Sigmoid colon (tissue), 7 donors: ENCODE data around the gene RNF113A. TPM values are rescaled to one million over a fixed set of nuclear protein-coding genes. Genes with fewer than 3 reads are reported as not detected.
A peak's percentile ranks its signal among the peaks of the same experiment; 100 is the strongest.
"Not testable (repeated sequence)": the region's sequence is repeated elsewhere in the genome, so short reads cannot be mapped to it uniquely, and the experiment has no call there.

Experiments
- DNase-seq: peaks from one replicate; pipeline ENCODE4 v3.0.0-alpha.2; 2019
- H3K27ac ChIP-seq, 4 donors: fragments of 200-600 bp; sonication (generic); one replicate each; pipeline ENCODE4 v1.5.1; 2016 to 2019; ENCODE audit warnings: mild to moderate bottlenecking in 1 of 4
- H3K27me3 ChIP-seq, 3 donors: fragments of 200-600 bp; sonication (generic); one replicate each; pipeline ENCODE4 v1.5.1; 2019; ENCODE audit warnings: mild to moderate bottlenecking in 1 of 3
- H3K36me3 ChIP-seq, 4 donors: fragments of 200-600 bp; sonication (generic); one replicate each; pipeline ENCODE4 v1.5.1; 2016 to 2019
- H3K4me1 ChIP-seq, 4 donors: fragments of 200-600 bp; sonication (generic); one replicate each; pipeline ENCODE4 v1.5.1; 2017 to 2019
- H3K4me3 ChIP-seq, 4 donors: fragments of 200-600 bp; sonication (generic); one replicate each; pipeline ENCODE4 v1.5.1; 2017 to 2019; ENCODE audit warnings: mild to moderate bottlenecking in 2 of 4, moderate library complexity in 1 of 4
- H3K9me3 ChIP-seq, 4 donors: fragments of 200-600 bp in 3 of 4; sonication (generic) in 3 of 4; one replicate each; pipeline versions ENCODE4 v1.5.1 to v1.6.1; 2013 to 2019
- EP300 ChIP-seq, 4 donors: sonication (generic); formaldehyde crosslinking; IDR thresholded peaks; one replicate each; pipeline ENCODE4 v1.6.1; 2017; ENCODE audit warnings: antibody characterized with exemption in 4 of 4
- POLR2A ChIP-seq, 2 donors: fragments of 450-650 bp; IDR thresholded peaks; one replicate each; pipeline ENCODE4 v1.6.1; 2016; ENCODE audit warnings: antibody characterized with exemption in 2 of 2, mild to moderate bottlenecking in 2 of 2, moderate library complexity in 2 of 2
- POLR2AphosphoS5 ChIP-seq, 4 donors: sonication (generic); formaldehyde crosslinking; IDR thresholded peaks; one replicate each; pipeline ENCODE4 v1.6.1; 2017; ENCODE audit warnings: antibody characterized with exemption in 4 of 4
- WGBS, 2 donors: extraction: QIAGEN DNeasy Blood & Tissue Kit; methylation state at CpG; one replicate each; pipeline ENCODE4 v1.1.7; 2013; 5-methylcytosine and 5-hydroxymethylcytosine counted together
- intact Hi-C: fragments of 100-400 bp; cut with DNase I; formaldehyde crosslinking; loops from one replicate; pipeline ENCODE4 v1.15.1; 2023
- polyA plus RNA-seq, 3 donors: library from polyadenylated mRNA; stranded (reverse); fragments of 200-250 nt; gene quantifications; one replicate each; pipeline ENCODE4 v1.2.3, GENCODE V29; 2013
- total RNA-seq, 4 donors: library from RNA; depleted of rRNA; stranded (reverse); fragments of >200 nt; gene quantifications; one replicate each; pipeline ENCODE4 v1.1.0, GENCODE V29; 2016
- TF ChIP-seq, protein P1 (sequence below), 4 experiments: fragments of 450-650 bp in 3 of 4; fragments of 200-600 bp in 1 of 4; IDR thresholded peaks; one replicate each; pipeline ENCODE4 v1.5.1; 2016 to 2019; ENCODE audit warnings: antibody characterized with exemption in 4 of 4, mild to moderate bottlenecking in 3 of 4, moderate library complexity in 2 of 4
- donor health status: healthy with polysubstance abuse.
- donor health status: Bipolar disorder and iron deficiency.
- donor health status: healthy.

RNF113A gene
- total and polyA plus RNA-seq, 7 donors = 7.2 to 20.2 (median 12.5) TPM

GRCh38 chrX:119900976-119901375 lies 29.4 kb upstream of the RNF113A start:
- Histone ChIP-seq H3K4me1 (no peaks in the 10 kb centered on the region), H3K9me3 (no peaks in the 10 kb centered on the region), H3K36me3 (no peaks in the 10 kb centered on the region), H3K27me3 (no peaks in the 10 kb centered on the region), H3K4me3 (no peak overlapping the region), H3K27ac (no peak overlapping the region)
- WGBS, 2 donors = 50 to 77% methylated on average over 1 of the region's 1 CpG
- intact Hi-C loops = no loop called here
- TF ChIP-seq POLR2A (IDR thresholded peaks at IDR 0.05) (no peak), POLR2AphosphoS5 (IDR thresholded peaks at IDR 0.05) (no peak), EP300 (IDR thresholded peaks at IDR 0.05) (no peak)
- TF ChIP-seq, protein P1, sequence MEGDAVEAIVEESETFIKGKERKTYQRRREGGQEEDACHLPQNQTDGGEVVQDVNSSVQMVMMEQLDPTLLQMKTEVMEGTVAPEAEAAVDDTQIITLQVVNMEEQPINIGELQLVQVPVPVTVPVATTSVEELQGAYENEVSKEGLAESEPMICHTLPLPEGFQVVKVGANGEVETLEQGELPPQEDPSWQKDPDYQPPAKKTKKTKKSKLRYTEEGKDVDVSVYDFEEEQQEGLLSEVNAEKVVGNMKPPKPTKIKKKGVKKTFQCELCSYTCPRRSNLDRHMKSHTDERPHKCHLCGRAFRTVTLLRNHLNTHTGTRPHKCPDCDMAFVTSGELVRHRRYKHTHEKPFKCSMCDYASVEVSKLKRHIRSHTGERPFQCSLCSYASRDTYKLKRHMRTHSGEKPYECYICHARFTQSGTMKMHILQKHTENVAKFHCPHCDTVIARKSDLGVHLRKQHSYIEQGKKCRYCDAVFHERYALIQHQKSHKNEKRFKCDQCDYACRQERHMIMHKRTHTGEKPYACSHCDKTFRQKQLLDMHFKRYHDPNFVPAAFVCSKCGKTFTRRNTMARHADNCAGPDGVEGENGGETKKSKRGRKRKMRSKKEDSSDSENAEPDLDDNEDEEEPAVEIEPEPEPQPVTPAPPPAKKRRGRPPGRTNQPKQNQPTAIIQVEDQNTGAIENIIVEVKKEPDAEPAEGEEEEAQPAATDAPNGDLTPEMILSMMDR (IDR thresholded peaks at IDR 0.05) = no peak
- no peak for DNase-seq

DNA sequence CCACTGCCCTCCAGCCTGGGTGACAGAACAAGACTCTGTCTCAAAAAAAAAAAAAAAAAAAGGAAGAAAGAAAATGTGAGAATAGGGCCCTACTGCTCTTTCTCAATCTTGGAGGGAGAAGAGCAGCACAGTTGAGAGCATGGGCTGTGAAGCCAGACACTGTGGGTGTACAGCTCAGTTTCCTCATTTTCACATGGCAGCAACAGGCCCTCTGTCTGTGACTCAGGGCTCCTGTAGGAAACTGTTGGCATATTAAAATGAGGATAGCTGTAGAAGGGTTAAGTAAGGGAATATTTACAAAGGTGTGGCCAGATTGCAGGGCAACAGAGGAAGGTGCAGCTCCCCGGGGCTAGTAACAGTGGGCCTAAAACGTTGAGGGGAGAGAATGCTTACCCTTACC lies 27.6 kb upstream of the RNF113A start:
- no peak for DNase-seq
- intact Hi-C loops = no loop called here
- H3K27me3 ChIP-seq = no peaks in the 10 kb centered on the region
- WGBS, 2 donors = 10 to 11% methylated on average over 2 of the region's 2 CpGs
- no peak overlapping the region for H3K4me3 ChIP-seq
- H3K9me3 ChIP-seq = no peaks in the 10 kb centered on the region
- TF ChIP-seq, protein P1 (IDR thresholded peaks at IDR 0.05) = no peak
- TF ChIP-seq EP300 (IDR thresholded peaks at IDR 0.05) = no peak
- TF ChIP-seq POLR2A (IDR thresholded peaks at IDR 0.05) = no peak
- no peak for TF ChIP-seq POLR2AphosphoS5 (IDR thresholded peaks at IDR 0.05)
- no peaks in the 10 kb centered on the region for H3K36me3 ChIP-seq
- no peak overlapping the region for H3K27ac ChIP-seq
- H3K4me1 ChIP-seq = no peaks in the 10 kb centered on the region

DNA sequence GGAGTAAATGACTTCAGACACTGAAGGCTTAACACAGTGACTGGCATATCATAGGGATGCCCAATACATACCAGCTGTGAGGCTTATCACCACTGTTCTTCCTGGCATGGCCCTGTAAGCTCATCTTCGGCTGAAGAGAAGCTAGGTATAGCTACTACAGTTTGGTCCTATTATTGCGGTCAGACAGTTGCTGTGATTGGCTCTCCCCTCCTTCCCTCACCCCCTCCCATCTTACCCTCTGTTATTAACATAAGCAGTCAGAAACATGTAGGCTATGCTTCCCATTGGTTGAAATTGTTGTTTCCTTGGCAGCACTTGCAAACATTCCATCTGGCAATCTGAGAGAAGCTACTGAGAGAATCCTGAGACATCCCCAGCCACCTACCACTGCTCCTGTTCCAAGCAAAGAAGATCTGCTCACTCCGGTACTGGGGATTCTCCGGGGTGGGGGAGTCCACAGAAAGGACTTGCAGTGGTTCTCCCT lies 24.4 kb upstream of the RNF113A start, which contains the start of gene AKAP14:
Gene AKAP14, plus strand, starts transcription at position 51 of the 484 bp plus-strand sequence. CDS start 7,331 bp downstream, outside the sequence.
- H3K4me3 ChIP-seq = no peak within 1 kb of the TSS
- H3K27ac ChIP-seq = no peak within 1 kb of the TSS
- H3K27me3 ChIP-seq = no peaks in the 10 kb centered on the region
- DNase-seq = no peak
- 70 to 81% methylated on average over 4 of the region's 4 CpGs for WGBS, 2 donors
- intact Hi-C loops = no loop called here
- no peaks in the 10 kb centered on the region for H3K36me3 ChIP-seq
- TF ChIP-seq, protein P1 (IDR thresholded peaks at IDR 0.05) = no peak
- no peak for TF ChIP-seq EP300 (IDR thresholded peaks at IDR 0.05)
- no peak for TF ChIP-seq POLR2AphosphoS5 (IDR thresholded peaks at IDR 0.05)
- TF ChIP-seq POLR2A (IDR thresholded peaks at IDR 0.05) = no peak
- no peaks in the 10 kb centered on the region for H3K9me3 ChIP-seq
- no peaks in the 10 kb centered on the region for H3K4me1 ChIP-seq

- peak; percentile 19 for DNase-seq
- H3K4me3 ChIP-seq = not testable (repeated sequence)
- 79 to 80% methylated on average over 16 of the region's 16 CpGs for WGBS, 2 donors
Measured at GRCh38 chrX:119891961-119892692, 20.6 kb upstream of the RNF113A start.

DNA sequence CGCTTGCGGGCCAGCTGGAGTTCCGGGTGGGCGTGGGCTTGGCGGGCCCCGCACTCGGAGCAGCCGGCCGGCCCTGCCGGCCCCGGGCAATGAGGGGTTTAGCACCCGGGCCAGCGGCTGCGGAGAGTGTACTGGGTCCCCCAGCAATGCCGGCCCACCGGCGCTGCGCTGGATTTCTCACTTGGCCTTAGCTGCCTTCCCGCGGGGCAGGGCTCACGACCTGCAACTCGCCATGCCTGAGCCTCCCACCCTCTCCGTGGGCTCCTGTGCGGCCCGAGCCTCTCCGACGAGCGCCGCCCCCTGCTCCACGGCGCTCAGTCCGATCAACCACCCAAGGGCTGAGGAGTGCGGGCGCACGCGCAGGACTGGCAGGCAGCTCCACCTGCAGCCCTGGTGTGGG lies 19.1 kb upstream of the RNF113A start:
- H3K4me1 ChIP-seq, H3K9me3 ChIP-seq, H3K27me3 ChIP-seq, intact Hi-C loops, DNase-seq, H3K36me3 ChIP-seq, H3K4me3 ChIP-seq, H3K27ac ChIP-seq: not testable (repeated sequence)
- WGBS, 2 donors = 92 to 93% methylated on average over 36 of the region's 36 CpGs

More at GRCh38 chrX:119891961-119892692, 20.6 kb upstream of the RNF113A start:
- H3K36me3 ChIP-seq, H3K27ac ChIP-seq, H3K27me3 ChIP-seq, H3K9me3 ChIP-seq, H3K4me1 ChIP-seq, intact Hi-C loops: not testable (repeated sequence)
